NT2/D1 (cell line): ENCODE measurements around the gene STXBP1.

Source experiments
- SUZ12 ChIP-seq: IDR thresholded peaks from 2 replicates; pipeline ENCODE4 v1.6.1; 2011; ENCODE audit not compliant: insufficient read length, insufficient read depth; ENCODE audit errors: extremely low read depth
- YY1 ChIP-seq: IDR thresholded peaks from 2 replicates; pipeline ENCODE4 v1.6.1; 2011; ENCODE audit not compliant: insufficient read length, insufficient read depth
- ZNF274 ChIP-seq: IDR thresholded peaks from 2 replicates; pipeline ENCODE4 v1.6.1; 2011; ENCODE audit warnings: mild to moderate bottlenecking, low read depth, low read length

- TF ChIP-seq SUZ12 (no peak), ZNF274 (no peak), YY1 (no peak)
Measured at GRCh38 chr9:127693697-127694096, 81.6 kb downstream of the STXBP1 start.
